ENCODE results near the gene CNBD2.
"Not testable (repeated sequence)": the region's sequence is repeated elsewhere in the genome, so short reads cannot be mapped to it uniquely, and the experiment has no call there.

CNBD2 gene

GRCh38 chr20:36074983-36075382, 106.6 kb downstream of the CNBD2 start:
- H3K9ac ChIP-seq (ENCODE audit: low read length), result no peak overlapping the region
- no peaks in the 10 kb centered on the region for H3K36me3 ChIP-seq (ENCODE audit: control insufficient read depth, insufficient read depth, low read length)
- no peaks in the 10 kb centered on the region for H3K4me1 ChIP-seq (ENCODE audit: control insufficient read depth, insufficient read depth, low read length)
- no peaks in the 10 kb centered on the region for H3K27me3 ChIP-seq (ENCODE audit: control insufficient read depth, insufficient read depth, low read length)
- H3K9me3 ChIP-seq (ENCODE audit: control insufficient read depth, low read length), result no peaks in the 10 kb centered on the region
- H3K4me3 ChIP-seq (ENCODE audit: low read length), result no peak overlapping the region

DNA sequence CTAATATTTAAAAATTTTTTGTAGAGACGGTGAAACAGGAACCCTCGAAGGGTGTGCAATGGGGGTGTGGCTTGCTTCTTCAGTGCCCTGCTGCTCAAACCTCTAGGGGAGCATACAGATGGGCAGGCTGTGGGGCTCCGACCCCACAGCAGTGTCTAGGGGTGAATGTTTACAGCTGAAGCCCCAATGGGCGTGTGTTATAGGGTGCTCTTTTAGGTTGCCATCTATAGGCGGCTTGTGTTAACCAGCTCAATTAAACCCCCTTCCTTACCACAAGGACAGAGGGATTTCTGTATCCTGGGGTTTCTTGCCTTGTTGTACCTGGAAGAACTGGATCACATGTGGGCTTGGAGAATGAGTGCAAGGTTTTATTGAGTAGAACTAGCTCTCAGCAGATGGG, 109.4 kb downstream of the CNBD2 start:
- H3K4me1 ChIP-seq (ENCODE audit: control insufficient read depth, insufficient read depth, low read length); H3K4me3 ChIP-seq (ENCODE audit: low read length); H3K9ac ChIP-seq (ENCODE audit: low read length); H3K27me3 ChIP-seq (ENCODE audit: control insufficient read depth, insufficient read depth, low read length); H3K36me3 ChIP-seq (ENCODE audit: control insufficient read depth, insufficient read depth, low read length); H3K9me3 ChIP-seq (ENCODE audit: control insufficient read depth, low read length): not testable (repeated sequence)

DNA sequence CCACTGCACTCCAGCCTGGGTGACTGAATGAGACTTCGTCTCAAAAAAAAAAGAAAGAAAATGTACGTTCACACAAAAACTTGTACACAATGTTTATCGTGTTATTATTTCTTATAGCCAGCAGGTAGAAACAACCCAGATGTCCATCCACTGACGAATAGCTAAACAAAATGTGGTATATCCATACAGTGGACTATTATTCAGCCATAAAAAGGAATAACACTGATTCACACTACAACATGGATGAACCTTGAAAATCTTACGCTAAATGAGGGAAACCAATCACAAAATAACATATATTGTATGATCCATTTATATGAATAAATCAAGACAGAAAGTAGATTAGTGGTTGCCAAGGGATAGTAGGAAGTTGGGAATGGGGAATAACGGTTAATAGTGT, 111.1 kb downstream of the CNBD2 start:
- Histone ChIP-seq H3K36me3 (ENCODE audit: control insufficient read depth, insufficient read depth, low read length) (no peaks in the 10 kb centered on the region), H3K9me3 (ENCODE audit: control insufficient read depth, low read length) (no peaks in the 10 kb centered on the region), H3K9ac (ENCODE audit: low read length) (no peak overlapping the region), H3K4me3 (ENCODE audit: low read length) (no peak overlapping the region), H3K27me3 (ENCODE audit: control insufficient read depth, insufficient read depth, low read length) (no peaks in the 10 kb centered on the region), H3K4me1 (ENCODE audit: control insufficient read depth, insufficient read depth, low read length) (peaks cover 20% of the 10 kb centered on the region)

GRCh38 chr20:36079984-36080383, 111.6 kb downstream of the CNBD2 start:
- H3K4me3 ChIP-seq (ENCODE audit: low read length); H3K27me3 ChIP-seq (ENCODE audit: control insufficient read depth, insufficient read depth, low read length); H3K36me3 ChIP-seq (ENCODE audit: control insufficient read depth, insufficient read depth, low read length); H3K9ac ChIP-seq (ENCODE audit: low read length); H3K9me3 ChIP-seq (ENCODE audit: control insufficient read depth, low read length): not testable (repeated sequence)
- peaks cover 25% of the 10 kb centered on the region for H3K4me1 ChIP-seq (ENCODE audit: control insufficient read depth, insufficient read depth, low read length)

All from mucosa of stomach (tissue), 1 donor.